Kidney (tissue), 14 donors: ENCODE results near the gene APLP2. TPM values are rescaled to one million over a fixed set of nuclear protein-coding genes. Genes with fewer than 3 reads are reported as not detected.
"Not testable (repeated sequence)": the region's sequence is repeated elsewhere in the genome, so short reads cannot be mapped to it uniquely, and the experiment has no call there.

Source experiments
- DNase-seq, 5 donors: peaks; one replicate each; pipeline ENCODE4 v3.0.0-alpha.2; 2013 to 2020
- FAIRE-seq: peaks from 2 replicates; lab custom pipeline; 2012; peaks lifted over from hg19 to GRCh38; lab: Jason Lieb, UNC
- H3K27ac ChIP-seq, 2 donors: one replicate each; pipeline ENCODE4 v1.7.0; 2013; ENCODE audit warnings: low read depth in 2 of 2, low read length in 2 of 2, inconsistent platforms in 1 of 2
- H3K27me3 ChIP-seq: one replicate; pipeline ENCODE4 v1.7.1; 2013; ENCODE audit warnings: low read length, inconsistent platforms; ENCODE audit not compliant: control insufficient read depth, insufficient read depth
- H3K36me3 ChIP-seq, 3 donors: one replicate each; pipeline versions ENCODE4 v1.7.0 to v1.7.1; 2013; ENCODE audit warnings: low read length in 3 of 3, control low read depth in 1 of 3, inconsistent platforms in 1 of 3; ENCODE audit not compliant: insufficient read depth in 3 of 3, control insufficient read depth in 2 of 3
- H3K4me1 ChIP-seq, 3 donors: one replicate each; pipeline versions ENCODE4 v1.7.0 to v1.7.1; 2013; ENCODE audit warnings: low read length in 3 of 3, inconsistent platforms in 1 of 3, low read depth in 1 of 3; ENCODE audit not compliant: control insufficient read depth in 2 of 3, insufficient read depth in 2 of 3
- H3K4me3 ChIP-seq, 3 donors: one replicate each; pipeline versions ENCODE4 v1.7.0 to v1.8.1; 2013; ENCODE audit warnings: low read length in 3 of 3, control low read depth in 1 of 3, inconsistent platforms in 1 of 3
- H3K9ac ChIP-seq, 3 donors: one replicate each; pipeline versions ENCODE4 v1.7.0 to v1.7.1; 2013; ENCODE audit warnings: low read length in 3 of 3, control low read depth in 1 of 3, inconsistent platforms in 1 of 3
- H3K9me3 ChIP-seq, 3 donors: one replicate each; pipeline versions ENCODE4 v1.7.0 to v1.7.1; 2013; ENCODE audit warnings: low read length in 3 of 3, control low read depth in 1 of 3, inconsistent platforms in 1 of 3; ENCODE audit not compliant: control insufficient read depth in 2 of 3, insufficient read depth in 1 of 3
- CTCF ChIP-seq: IDR thresholded peaks from 3 replicates; pipeline ENCODE4 v1.5.1; 2012; ENCODE audit warnings: mild to moderate bottlenecking, moderate library complexity, borderline replicate concordance; ENCODE audit not compliant: insufficient read depth; ENCODE audit errors: extremely low read depth
- intact Hi-C: fragments of 100-400 bp; cut with DNase I; formaldehyde crosslinking; loops from one replicate; pipeline ENCODE4 v1.11.1; 2022
- polyA plus RNA-seq: library from polyadenylated mRNA; stranded (reverse); fragments of 350-450 nt; fragmentation: Illumina TruSeq; extraction: RNeasy Lipid Tissue Mini Kit (QIAGEN cat#74804); gene quantifications from one replicate; pipeline ENCODE4 v1.2.3, GENCODE V29; 2014; ENCODE audit warnings: low read depth, low replicate concordance; ENCODE audit not compliant: insufficient read depth
- total RNA-seq: library from RNA; stranded (reverse); fragmentation: NEBNext Ultra II Directional; extraction: Animal tissue kit (Norgen Biotek cat#: 25700); gene quantifications from one replicate; pipeline ENCODE4 v1.2.1, GENCODE V29; 2021
- donor health status: control.
- donor health status: control.
- donor health status: control.
- donor health status: control.
- donor health status: control.
- donor health status: DM: yes; HTN: yes; CAD: no.
- donor health status: Normal renal cell carcinoma (clear cell type).

The APLP2 gene
- total and polyA plus RNA-seq, 2 donors from 2014 or later = 338 to 502 TPM

- H3K27ac ChIP-seq = peak overlapping the region in 1 of 2 donors; percentile 59
- DNase-seq (no peak), FAIRE-seq (no peak)
- H3K9ac ChIP-seq = no peak overlapping the region
- intact Hi-C loops = no loop called here
- no peaks in the 10 kb centered on the region for H3K27me3 ChIP-seq
- peaks cover 0 to 25% (median 15%) of the 10 kb centered on the region in 3 donors for H3K4me1 ChIP-seq
- no peak for TF ChIP-seq CTCF
- no peaks in the 10 kb centered on the region for H3K36me3 ChIP-seq
- H3K4me3 ChIP-seq = no peak overlapping the region
- H3K9me3 ChIP-seq = no peaks in the 10 kb centered on the region
These were observed 97.5 kb downstream of the APLP2 start for GRCh38 chr11:130167146-130167545.

- no peaks in the 10 kb centered on the region for H3K9me3 ChIP-seq
- no peak overlapping the region for H3K27ac ChIP-seq
- TF ChIP-seq CTCF = no peak
- no peaks in the 10 kb centered on the region for H3K36me3 ChIP-seq
- intact Hi-C loops = no loop called here
- H3K4me3 ChIP-seq = no peak overlapping the region
- FAIRE-seq = no peak
- no peak for DNase-seq
- H3K27me3 ChIP-seq = no peaks in the 10 kb centered on the region
- no peak overlapping the region for H3K9ac ChIP-seq
- peaks cover 0 to 20% (median 11%) of the 10 kb centered on the region in 3 donors for H3K4me1 ChIP-seq
These were observed 98.4 kb downstream of the APLP2 start for GRCh38 chr11:130168105-130168504.

- FAIRE-seq (no peak), DNase-seq (no peak)
- no peak for TF ChIP-seq CTCF
- peaks cover 0 to 7% (median 0%) of the 10 kb centered on the region in 3 donors for H3K9me3 ChIP-seq
- H3K36me3 ChIP-seq = no peaks in the 10 kb centered on the region
- H3K27me3 ChIP-seq = no peaks in the 10 kb centered on the region
- H3K4me3 ChIP-seq = no peak overlapping the region
- H3K4me1 ChIP-seq = peaks cover 0 to 11% (median 0%) of the 10 kb centered on the region in 3 donors
- intact Hi-C loops = no loop called here
- H3K9ac ChIP-seq = no peak overlapping the region
- no peak overlapping the region for H3K27ac ChIP-seq
These were observed 100.7 kb downstream of the APLP2 start for GRCh38 chr11:130170345-130170744.

- intact Hi-C loops = no loop called here
- no peak for FAIRE-seq
- Histone ChIP-seq H3K9me3 (peaks cover 0 to 7% (median 0%) of the 10 kb centered on the region in 3 donors), H3K27ac (no peak overlapping the region), H3K4me1 (peaks cover 0 to 8% (median 0%) of the 10 kb centered on the region in 3 donors), H3K27me3 (no peaks in the 10 kb centered on the region), H3K9ac (no peak overlapping the region), H3K4me3 (no peak overlapping the region), H3K36me3 (no peaks in the 10 kb centered on the region)
- DNase-seq = no peak
- no peak for TF ChIP-seq CTCF
These were observed 101.8 kb downstream of the APLP2 start for GRCh38 chr11:130171534-130171933.

- H3K27me3 ChIP-seq, H3K4me3 ChIP-seq, H3K9ac ChIP-seq, H3K27ac ChIP-seq, H3K4me1 ChIP-seq, H3K9me3 ChIP-seq, H3K36me3 ChIP-seq, DNase-seq, FAIRE-seq, intact Hi-C loops: not testable (repeated sequence)
These were observed 102.3 kb downstream of the APLP2 start for GRCh38 chr11:130172001-130172400.
